OCI-LY1 (cell line): ENCODE results near the gene PLD6.

Source experiments
- H2AFZ ChIP-seq: fragments of 200-600 bp; sonication (generic), shearing (Covaris generic); 2 replicates; pipeline ENCODE4 v1.6.0; 2014; ENCODE audit warnings: antibody characterized with exemption, mild to moderate bottlenecking, low read length
- H3F3A ChIP-seq: fragments of 200-600 bp; sonication (generic), shearing (Covaris generic); 2 replicates; pipeline ENCODE4 v1.6.0; 2014; ENCODE audit warnings: mild to moderate bottlenecking, antibody characterized with exemption, low read length, moderate library complexity; ENCODE audit not compliant: insufficient read depth
- H3K27ac ChIP-seq: fragments of 200-600 bp; sonication (generic); 2 replicates; pipeline ENCODE4 v1.5.1; 2014; ENCODE audit warnings: low read length, mixed run types, mild to moderate bottlenecking, low read depth; ENCODE audit not compliant: poor library complexity, severe bottlenecking
- H3K27me3 ChIP-seq: fragments of 200-600 bp; sonication (generic); 2 replicates; pipeline ENCODE4 v1.6.0; 2014; ENCODE audit warnings: antibody characterized with exemption, mild to moderate bottlenecking, low read length, moderate library complexity; ENCODE audit not compliant: insufficient read depth
- H3K36me3 ChIP-seq: fragments of 200-600 bp; sonication (generic); 2 replicates; pipeline ENCODE4 v1.6.1; 2014; ENCODE audit warnings: mild to moderate bottlenecking, antibody characterized with exemption, low read length, moderate library complexity, mixed read lengths; ENCODE audit not compliant: insufficient read depth
- H3K4me1 ChIP-seq: fragments of 200-600 bp; sonication (generic); 2 replicates; pipeline ENCODE4 v1.5.1; 2014; ENCODE audit warnings: mild to moderate bottlenecking, low read length, moderate library complexity; ENCODE audit not compliant: insufficient read depth, severe bottlenecking
- H3K4me2 ChIP-seq: fragments of 200-600 bp; sonication (generic), shearing (Covaris generic); 2 replicates; pipeline ENCODE4 v1.6.1; 2014; ENCODE audit warnings: low read length
- H3K4me3 ChIP-seq: fragments of 200-600 bp; sonication (generic); 2 replicates; pipeline ENCODE4 v1.5.1; 2014; ENCODE audit warnings: low read length, low read depth, mild to moderate bottlenecking, mixed read lengths; ENCODE audit not compliant: poor library complexity, severe bottlenecking
- H3K79me2 ChIP-seq: fragments of 200-600 bp; shearing (Covaris generic); 2 replicates; pipeline ENCODE4 v1.6.1; 2016; ENCODE audit warnings: mixed run types, low read length, mixed read lengths; ENCODE audit not compliant: insufficient read depth
- H3K9ac ChIP-seq: fragments of 200-600 bp; sonication (generic), shearing (Covaris generic); 2 replicates; pipeline ENCODE4 v1.6.1; 2014; ENCODE audit warnings: mild to moderate bottlenecking, low read length, mixed read lengths
- H3K9me2 ChIP-seq: fragments of 200-600 bp; sonication (generic), shearing (Covaris generic); 2 replicates; pipeline ENCODE4 v1.6.1; 2014; ENCODE audit warnings: low read depth, mild to moderate bottlenecking, low read length, mixed read lengths
- H3K9me3 ChIP-seq: fragments of 200-600 bp; shearing (Covaris generic); 2 replicates; pipeline ENCODE4 v1.6.1; 2014; ENCODE audit warnings: low read length, mixed read lengths
- H4K20me1 ChIP-seq: fragments of 200-600 bp; sonication (generic), shearing (Covaris generic); 2 replicates; pipeline ENCODE4 v1.6.0; 2016; ENCODE audit warnings: mild to moderate bottlenecking, low read length; ENCODE audit not compliant: insufficient read depth
- CTCF ChIP-seq: fragments of 200-600 bp; sonication (generic), shearing (Covaris generic); IDR thresholded peaks from 2 replicates; pipeline ENCODE4 v1.5.1; 2017; ENCODE audit warnings: mild to moderate bottlenecking, antibody characterized with exemption, low read length, moderate library complexity, mixed read lengths
- EZH2 ChIP-seq: fragments of 200-600 bp; sonication (generic), shearing (Covaris generic); IDR thresholded peaks from 2 replicates; pipeline ENCODE4 v1.8.0; 2017; ENCODE audit warnings: borderline replicate concordance, mixed run types, mild to moderate bottlenecking, antibody characterized with exemption, low read length, moderate library complexity, mixed read lengths

PLD6 gene

DNA sequence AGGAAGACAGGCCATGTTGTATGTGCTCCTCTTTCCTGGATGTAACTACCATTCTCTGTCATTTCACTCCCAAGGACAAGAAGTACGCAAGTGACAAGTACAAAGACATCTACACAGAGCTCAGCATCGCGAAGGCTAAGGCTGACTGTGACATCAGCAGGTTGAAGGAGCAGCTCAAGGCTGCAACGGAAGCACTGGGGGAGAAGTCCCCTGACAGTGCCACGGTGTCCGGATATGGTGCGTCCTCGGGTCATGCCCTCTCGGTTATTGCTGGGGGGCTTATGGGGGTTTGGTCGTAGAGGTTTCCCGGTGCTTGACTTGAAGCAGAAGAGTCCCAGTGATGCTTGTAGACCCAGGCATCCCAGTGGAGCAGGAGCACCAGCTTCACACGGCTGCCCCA lies 29.0 kb downstream of the PLD6 start:
- no peaks in the 10 kb centered on the region for H3K27me3 ChIP-seq
- H3K9me2 ChIP-seq: no peaks in the 10 kb centered on the region
- H3K9me3 ChIP-seq: no peaks in the 10 kb centered on the region
- H4K20me1 ChIP-seq: no peaks in the 10 kb centered on the region
- H3K4me3 ChIP-seq: no peak overlapping the region
- H3K9ac ChIP-seq: no peak overlapping the region
- no peak overlapping the region for H3K4me2 ChIP-seq
- no peaks in the 10 kb centered on the region for H3K79me2 ChIP-seq
- H2AFZ ChIP-seq: no peak overlapping the region
- peaks cover 4% of the 10 kb centered on the region; the same call in 1 of the 2 replicates for H3F3A ChIP-seq
- TF ChIP-seq EZH2: no peak
- TF ChIP-seq CTCF: no peak
- no peak overlapping the region for H3K27ac ChIP-seq
- H3K4me1 ChIP-seq: peaks cover 28% of the 10 kb centered on the region
- peaks cover 81% of the 10 kb centered on the region for H3K36me3 ChIP-seq

DNA sequence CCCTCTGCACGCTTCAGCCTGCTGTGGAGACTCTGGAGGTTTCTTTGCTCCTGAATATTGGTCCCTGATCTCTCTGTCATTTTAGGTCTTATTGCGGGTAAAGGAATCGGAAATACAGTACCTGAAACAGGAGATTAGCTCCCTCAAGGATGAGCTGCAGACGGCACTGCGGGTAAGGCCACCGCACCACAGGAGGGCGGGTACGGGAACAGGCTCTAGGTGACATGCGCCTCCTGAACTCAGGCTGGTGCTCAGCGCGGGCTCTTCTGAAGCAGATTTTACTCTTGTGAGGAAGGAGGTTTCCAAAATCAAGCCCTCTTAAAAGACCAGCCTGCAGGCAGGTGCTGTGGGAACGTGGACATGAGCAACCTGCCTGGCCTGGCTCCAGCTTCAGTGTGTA lies 29.8 kb downstream of the PLD6 start:
- Histone ChIP-seq H3K36me3 (peaks cover 88% of the 10 kb centered on the region), H4K20me1 (no peaks in the 10 kb centered on the region)

DNA sequence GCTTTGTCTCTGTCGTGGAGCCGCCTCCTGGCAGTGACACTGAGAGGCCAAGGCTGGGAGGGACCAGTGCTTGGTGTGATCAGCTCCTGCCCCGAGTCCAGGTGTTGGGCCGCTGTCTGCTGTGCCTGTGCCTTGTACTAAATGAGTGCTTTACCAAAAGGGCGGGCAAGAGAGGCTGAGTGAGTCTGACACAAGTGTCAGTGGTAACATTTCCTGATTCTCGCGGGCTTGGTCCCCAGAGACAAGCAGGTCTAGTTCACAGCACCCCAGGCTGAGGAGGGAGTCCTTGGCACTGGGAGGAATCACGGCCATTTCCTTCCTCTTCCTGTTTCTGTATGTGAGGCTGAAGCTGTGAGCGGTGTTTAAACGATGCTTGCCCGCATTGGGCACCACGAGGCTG lies 30.2 kb downstream of the PLD6 start:
- no peak for TF ChIP-seq EZH2
- TF ChIP-seq CTCF: no peak
- no peak overlapping the region for H2AFZ ChIP-seq
- H3K36me3 ChIP-seq: peaks cover 84% of the 10 kb centered on the region
- no peaks in the 10 kb centered on the region for H3K9me2 ChIP-seq
- H3K9me3 ChIP-seq: no peaks in the 10 kb centered on the region
- H3K27me3 ChIP-seq: no peaks in the 10 kb centered on the region
- no peaks in the 10 kb centered on the region for H3K79me2 ChIP-seq
- no peak overlapping the region; the same call in 1 of the 2 replicates for H3K9ac ChIP-seq
- H3F3A ChIP-seq: no peaks in the 10 kb centered on the region
- H3K4me3 ChIP-seq: no peak overlapping the region
- H3K4me1 ChIP-seq: peaks cover 16% of the 10 kb centered on the region
- H4K20me1 ChIP-seq: no peaks in the 10 kb centered on the region
- peak overlapping the region; percentile 6 for H3K27ac ChIP-seq
- no peak overlapping the region; the same call in 1 of the 2 replicates for H3K4me2 ChIP-seq

More for the DNA sequence above, 29.8 kb downstream of the PLD6 start:
- no peak overlapping the region for H3K4me2 ChIP-seq
- no peaks in the 10 kb centered on the region for H3K9me2 ChIP-seq
- H3K27ac ChIP-seq: peak overlapping the region; percentile 6
- TF ChIP-seq CTCF: no peak
- no peaks in the 10 kb centered on the region for H3K79me2 ChIP-seq
- H3K4me3 ChIP-seq: no peak overlapping the region
- H2AFZ ChIP-seq: no peak overlapping the region
- peaks cover 20% of the 10 kb centered on the region for H3K4me1 ChIP-seq
- peaks cover 3% of the 10 kb centered on the region; the same call in 1 of the 2 replicates for H3F3A ChIP-seq
- H3K27me3 ChIP-seq: no peaks in the 10 kb centered on the region
- H3K9me3 ChIP-seq: no peaks in the 10 kb centered on the region
- H3K9ac ChIP-seq: no peak overlapping the region
